HG02623 (cell line): Measurements from ENCODE around the gene DOCK2.
"Not testable (repeated sequence)": the region's sequence is repeated elsewhere in the genome, so short reads cannot be mapped to it uniquely, and the experiment has no call there.

Experiments used
- ATAC-seq: cut with Tn5 transposase; IDR thresholded peaks from one replicate; pipeline ENCODE4 v1.9.1; 2021; ENCODE audit warnings: moderate library complexity; ENCODE audit not compliant: unreplicated experiment

DOCK2 gene

DNA sequence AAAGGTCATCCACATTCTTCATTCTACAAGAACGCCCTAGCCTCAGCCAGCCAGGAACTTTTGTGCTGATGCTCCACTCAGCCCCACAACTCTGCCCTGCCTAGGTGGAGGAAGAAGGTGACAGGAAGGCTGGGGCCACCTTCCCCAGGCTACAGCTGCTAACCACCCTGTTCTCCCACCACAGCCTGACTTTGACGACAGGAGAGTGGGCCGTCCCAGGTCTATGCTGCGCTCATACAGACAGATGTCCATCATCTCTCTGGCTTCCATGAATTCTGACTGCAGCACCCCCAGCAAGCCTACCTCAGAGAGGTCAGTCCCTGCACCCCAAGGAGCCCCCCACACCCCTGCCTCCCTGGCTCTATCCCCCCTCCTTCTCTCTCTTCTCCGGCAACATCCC is 440.5 kb downstream of the DOCK2 start:
- ATAC-seq: no peak

DNA sequence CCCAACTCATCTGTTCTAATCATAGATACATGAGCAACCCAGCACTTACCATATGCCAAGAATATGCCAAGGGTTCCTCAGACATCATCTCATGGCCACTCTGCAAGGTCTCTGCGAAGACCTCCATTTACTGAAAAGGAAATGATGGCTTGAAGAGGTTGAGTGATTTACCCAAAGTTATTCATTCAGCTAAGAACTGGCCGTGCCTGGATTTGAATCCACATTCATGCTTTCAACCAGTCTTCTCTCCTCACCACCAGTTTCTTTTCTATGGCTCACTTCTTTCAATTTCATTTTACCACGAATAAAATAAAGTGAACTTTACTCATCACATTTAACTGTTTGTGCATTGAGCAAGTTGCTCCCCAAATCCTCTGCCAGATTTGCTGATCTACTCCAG is 441.4 kb downstream of the DOCK2 start:
- ATAC-seq: no peak

GRCh38 chr5:170078931-170079330 is 441.9 kb downstream of the DOCK2 start:
- no peak for ATAC-seq

- ATAC-seq: no peak
Measured at GRCh38 chr5:170080217-170080616, 443.1 kb downstream of the DOCK2 start.

GRCh38 chr5:170080786-170081445 is 443.8 kb downstream of the DOCK2 start:
- no peak for ATAC-seq

GRCh38 chr5:170081616-170082015 is 444.5 kb downstream of the DOCK2 start:
- no peak for ATAC-seq

- ATAC-seq: no peak
Measured at GRCh38 chr5:170082701-170083100, 445.6 kb downstream of the DOCK2 start.

GRCh38 chr5:170087168-170087817 is 450.2 kb downstream of the DOCK2 start:
- no peak for ATAC-seq

DNA sequence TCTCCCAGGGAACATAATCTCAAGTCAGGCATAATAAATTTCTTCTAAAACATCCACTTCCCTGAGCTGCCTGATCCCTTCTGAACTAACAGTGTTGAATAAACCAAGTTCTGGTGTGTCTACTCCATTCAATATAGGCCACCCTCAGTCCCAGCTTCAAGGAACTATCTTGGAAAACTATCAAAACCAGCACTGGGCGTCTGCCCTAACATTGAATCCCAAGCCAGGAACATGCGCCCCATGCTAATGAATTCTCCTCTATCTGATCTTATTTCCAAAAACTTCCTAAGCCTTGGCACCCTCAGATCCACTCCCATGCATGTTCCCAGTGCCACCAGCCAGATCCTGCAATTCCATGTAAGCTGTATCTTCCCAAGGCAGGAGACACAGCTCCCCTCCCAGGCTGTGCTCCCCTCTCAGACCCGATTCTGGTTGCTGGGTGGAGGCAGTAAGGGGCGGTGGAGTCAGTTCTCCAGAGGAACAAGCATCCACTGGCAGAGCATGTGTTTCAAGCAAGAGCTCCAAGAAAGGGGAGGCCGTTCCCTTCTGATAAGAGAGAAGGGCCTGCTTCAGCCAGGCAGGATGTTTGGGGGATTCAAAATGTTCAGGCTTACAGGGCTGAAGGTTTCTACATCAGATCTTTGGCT is 455.5 kb downstream of the DOCK2 start:
- no peak for ATAC-seq

- ATAC-seq: not testable (repeated sequence)
Measured at GRCh38 chr5:170094329-170094728, 457.3 kb downstream of the DOCK2 start.

- ATAC-seq: no peak
Measured at GRCh38 chr5:170095646-170096045, 458.6 kb downstream of the DOCK2 start.

DNA sequence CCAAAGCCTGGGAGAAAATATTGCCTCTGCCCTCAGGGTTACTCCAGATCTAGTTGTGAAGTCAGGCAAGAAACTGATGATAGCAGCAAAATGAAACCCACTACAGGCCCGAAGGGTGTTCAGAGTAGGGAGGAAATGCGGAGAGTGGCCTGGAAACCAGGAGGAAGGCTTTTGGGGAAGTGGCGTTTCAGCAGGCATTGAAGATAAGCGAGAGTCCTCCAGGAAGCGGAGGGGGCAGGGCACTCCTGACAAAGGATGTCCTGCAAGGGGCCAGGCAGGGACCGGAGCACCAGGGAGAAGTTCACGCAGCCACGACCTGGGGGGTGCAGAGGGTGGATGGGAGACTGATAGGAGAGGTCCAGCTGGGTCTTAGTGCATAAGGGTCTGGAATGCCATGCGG is 460.9 kb downstream of the DOCK2 start:
- ATAC-seq: no peak

DNA sequence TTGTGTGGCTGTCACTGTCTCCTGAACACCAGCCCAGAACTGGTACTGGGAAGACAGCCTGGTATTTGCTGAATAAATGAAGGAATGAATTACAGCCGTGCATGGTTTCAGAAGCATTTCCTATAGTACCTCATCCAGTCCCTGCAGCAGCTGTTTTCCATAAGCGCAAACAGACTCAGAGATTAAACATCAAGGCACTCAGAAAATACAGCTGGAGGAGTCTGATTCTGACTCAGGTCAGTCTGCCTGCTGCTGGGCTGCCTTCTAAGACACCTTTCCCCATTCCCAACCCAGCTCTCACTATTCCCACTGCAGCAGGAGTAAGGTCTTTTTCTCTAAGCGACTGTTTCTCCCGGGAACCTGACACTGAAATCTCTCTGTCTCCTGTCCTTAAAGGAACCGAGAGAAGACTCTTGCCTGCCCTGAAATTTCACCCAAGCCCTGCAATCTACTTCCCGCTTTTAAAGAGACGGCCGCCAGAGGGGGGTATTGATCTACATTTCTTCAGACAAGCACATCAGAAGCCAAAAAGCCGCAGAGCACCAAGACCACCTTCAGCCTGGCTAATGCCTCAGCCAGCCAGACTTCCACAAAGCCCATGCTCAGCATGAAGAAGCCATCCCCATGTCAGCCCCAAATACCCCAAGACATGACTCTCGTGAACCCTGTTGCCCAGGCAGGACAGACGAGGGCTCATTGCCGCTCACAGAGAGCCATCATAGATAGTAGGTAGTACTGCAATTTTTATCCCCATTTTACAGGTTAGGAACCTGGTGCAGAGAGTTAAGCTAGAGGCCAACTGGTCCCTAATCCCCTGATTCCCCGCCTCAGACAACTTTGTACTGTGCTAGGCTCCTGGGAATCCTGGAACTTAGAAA is 463.2 kb downstream of the DOCK2 start:
- no peak for ATAC-seq

DNA sequence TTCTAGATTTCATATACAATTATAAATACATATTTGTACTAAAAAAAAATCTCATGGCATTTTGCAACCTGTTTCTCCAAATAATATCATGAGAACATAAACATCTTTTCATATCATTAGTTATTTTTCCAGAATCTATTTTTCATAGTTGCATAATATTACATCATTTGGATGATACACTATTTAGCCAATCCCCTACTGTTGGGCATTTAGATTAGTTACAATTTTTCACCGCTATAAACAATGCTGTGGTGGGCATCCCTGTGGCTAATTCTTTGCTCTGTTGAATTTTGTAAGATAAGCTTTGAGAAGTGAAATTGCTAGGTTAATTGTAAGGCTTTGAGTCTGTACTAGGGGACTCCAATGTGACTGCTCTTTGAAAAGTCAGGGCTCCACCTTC is 466.4 kb downstream of the DOCK2 start:
- no peak for ATAC-seq

- no peak for ATAC-seq
Measured at GRCh38 chr5:170104299-170104698, 467.2 kb downstream of the DOCK2 start.

GRCh38 chr5:170104710-170105109 is 467.6 kb downstream of the DOCK2 start:
- no peak for ATAC-seq

GRCh38 chr5:170105642-170106611 is 468.9 kb downstream of the DOCK2 start, which contains the start of gene FOXI1:
TSS of gene FOXI1 (plus strand) at chr5:170105897. CDS start at chr5:170105958, 61 bp downstream.
- no peak for ATAC-seq

GRCh38 chr5:170107674-170108073 is 470.6 kb downstream of the DOCK2 start:
- no peak for ATAC-seq

GRCh38 chr5:170108266-170108785 is 471.3 kb downstream of the DOCK2 start:
- ATAC-seq: no peak
